Activated gamma-delta T cell treated with Interleukin-2 at 50 U/mL for 16 hours (primary cell): ENCODE data around the gene CABLES1.
A peak's percentile ranks its signal among the peaks of the same experiment; 100 is the strongest.
"Not testable (repeated sequence)": the region's sequence is repeated elsewhere in the genome, so short reads cannot be mapped to it uniquely, and the experiment has no call there.

ENCODE experiments used
- DNase-seq: peaks from one replicate; pipeline ENCODE4 v3.0.0-alpha.2; 2020

Gene CABLES1

DNA sequence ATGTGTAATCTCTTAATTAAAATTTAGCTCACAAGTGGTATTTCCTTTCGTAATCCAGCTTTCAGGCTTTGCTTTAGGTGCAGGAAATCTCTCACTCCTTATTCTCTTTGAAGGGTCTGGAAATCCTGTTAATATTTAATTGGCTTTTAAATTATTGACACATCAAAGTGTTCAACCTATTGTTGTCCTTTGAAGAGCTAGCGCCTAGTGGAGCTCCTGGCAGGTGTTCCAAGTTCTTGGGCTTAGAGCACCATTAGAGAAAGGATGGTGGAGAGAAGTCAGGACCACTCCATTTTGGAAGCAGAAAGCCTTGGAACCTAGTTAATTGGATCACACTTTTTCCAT lies 92.4 kb downstream of the CABLES1 start:
- no peak for DNase-seq

DNA sequence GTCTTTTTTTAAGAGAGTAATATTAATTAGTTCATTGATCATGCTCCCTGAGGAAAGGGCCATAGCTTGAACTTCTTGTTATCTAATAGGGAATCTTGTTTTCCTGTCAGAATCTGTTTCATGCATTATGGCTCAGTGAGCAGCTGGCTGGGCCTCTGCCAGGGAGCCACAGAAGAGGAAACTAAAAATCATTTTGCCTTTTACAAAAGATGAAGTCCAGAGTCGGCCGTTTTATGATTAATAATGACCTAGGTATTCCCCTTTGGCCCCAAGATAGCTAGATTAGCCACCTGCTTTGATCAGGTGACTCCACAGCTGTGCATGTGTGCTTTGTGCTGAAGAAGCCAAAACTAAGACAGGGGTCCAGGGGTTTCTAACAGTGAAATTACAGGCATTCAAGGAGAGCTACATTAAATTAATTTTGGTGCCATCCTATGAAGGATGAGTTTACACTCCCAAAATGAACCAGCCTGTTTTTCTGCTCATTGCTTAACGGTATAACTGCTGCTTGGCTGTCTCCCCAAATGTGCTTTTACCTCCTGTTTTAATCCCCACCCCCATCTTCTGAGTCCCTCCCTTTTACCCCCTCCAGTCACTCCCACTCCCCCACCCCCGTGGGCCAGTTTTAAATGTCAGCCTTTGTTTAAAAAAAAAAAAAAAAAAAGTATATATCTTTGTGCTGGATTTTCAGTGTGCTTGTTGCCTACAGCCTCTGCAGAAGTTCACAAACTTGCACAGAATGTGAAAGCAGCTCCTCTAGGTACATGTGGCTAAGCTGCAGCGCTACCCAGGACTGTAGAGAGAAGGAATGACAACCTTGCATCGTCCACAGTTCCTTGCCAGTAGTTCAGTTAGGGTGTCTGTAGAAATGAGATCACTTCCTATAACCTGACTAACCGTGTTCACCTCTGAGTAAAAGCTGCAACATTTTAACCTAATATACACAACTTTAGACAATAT lies 93.1 kb downstream of the CABLES1 start:
- no peak for DNase-seq

DNA sequence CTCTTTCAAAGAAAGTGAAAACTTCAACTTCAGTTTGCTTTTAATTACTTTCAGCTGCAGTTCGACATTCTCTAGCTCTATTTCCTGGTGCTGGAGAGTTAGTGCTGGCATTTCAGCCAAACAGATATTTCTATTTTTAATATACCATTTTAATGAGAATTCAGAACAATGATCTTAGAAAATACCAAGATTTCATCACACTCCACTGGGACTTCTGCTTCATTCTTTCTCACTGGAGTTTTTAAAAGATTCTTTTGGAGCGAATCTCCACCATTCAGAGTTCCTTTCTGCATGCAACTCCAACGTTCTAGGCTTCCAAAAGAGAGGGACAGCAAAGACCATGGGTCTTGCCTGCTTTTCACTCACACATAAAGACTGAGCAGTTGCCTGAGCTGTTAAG lies 94.2 kb downstream of the CABLES1 start:
- DNase-seq = no peak

DNA sequence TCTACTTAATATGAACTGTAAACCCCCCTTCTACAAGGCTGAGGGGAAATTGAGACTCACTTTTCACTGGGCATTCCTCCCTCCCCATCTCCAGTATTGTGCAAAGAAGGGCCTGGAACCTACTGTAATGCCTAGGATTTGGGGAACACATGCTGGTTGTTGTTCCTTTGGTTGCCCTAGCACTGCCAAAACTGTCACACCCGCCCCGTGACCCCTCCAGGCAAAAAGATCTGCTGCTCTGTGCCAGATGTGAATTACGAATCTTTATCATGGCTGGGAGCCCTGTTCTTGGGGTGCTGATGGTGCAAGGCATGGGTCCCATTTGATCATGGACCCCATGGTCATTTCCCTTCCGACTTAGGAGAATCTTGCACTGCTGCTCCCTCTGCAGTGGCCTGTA lies 95.4 kb downstream of the CABLES1 start:
- no peak for DNase-seq

DNA sequence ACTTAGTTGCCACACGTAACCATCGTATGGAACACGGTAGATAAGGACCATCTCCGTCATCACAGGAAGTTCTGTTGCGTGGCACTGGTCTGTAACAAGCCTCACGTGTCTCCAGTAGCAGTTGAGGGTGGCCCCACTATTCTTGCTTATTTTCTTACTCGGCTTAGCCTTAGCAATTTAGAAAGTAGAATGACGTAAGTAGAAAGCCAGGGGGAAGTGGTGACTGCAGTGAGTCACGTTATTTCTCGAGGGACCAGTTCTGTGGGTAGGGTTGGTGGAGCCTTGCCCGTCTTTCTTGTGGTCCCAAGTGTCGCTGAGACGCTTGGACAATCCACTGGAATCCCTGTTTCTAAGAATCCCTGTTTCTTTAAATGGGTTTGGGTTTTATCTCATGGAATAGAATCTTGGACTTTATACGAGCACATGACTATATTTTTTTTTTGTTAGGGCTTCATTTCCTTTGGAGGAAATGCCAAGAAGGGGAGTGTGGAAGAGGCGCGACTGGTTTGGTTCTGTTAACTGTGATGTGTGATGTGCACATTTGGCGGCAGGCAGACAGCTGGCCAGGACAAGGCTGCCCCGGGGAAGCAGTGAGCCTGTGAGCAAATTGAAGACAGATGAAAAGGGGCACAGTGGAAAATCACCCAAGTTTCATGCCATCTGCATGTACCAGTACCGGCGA lies 96.2 kb downstream of the CABLES1 start:
- DNase-seq = peak; percentile 66

DNA sequence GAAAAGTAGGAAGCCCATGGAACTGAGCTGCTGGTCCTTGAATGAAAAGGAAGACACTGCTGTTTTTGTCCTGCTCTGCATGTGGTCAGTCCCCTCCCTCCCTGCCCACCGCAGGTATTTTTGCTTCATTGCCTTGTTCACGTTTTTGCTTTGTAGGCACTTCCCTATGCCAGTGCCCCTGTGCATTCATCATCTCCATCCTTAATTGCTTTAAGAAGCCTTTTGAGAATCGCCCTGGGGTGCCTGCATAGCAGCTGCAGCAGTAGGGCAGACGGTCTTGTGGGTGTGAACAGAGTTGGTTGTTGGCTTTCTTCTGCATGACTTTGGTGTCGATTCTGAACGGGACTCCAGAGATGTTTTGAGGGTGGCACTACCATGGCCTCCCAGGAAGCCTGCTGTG lies 97.0 kb downstream of the CABLES1 start:
- DNase-seq = no peak

GRCh38 chr18:23234619-23235018 lies 99.3 kb downstream of the CABLES1 start:
- DNase-seq = no peak

DNA sequence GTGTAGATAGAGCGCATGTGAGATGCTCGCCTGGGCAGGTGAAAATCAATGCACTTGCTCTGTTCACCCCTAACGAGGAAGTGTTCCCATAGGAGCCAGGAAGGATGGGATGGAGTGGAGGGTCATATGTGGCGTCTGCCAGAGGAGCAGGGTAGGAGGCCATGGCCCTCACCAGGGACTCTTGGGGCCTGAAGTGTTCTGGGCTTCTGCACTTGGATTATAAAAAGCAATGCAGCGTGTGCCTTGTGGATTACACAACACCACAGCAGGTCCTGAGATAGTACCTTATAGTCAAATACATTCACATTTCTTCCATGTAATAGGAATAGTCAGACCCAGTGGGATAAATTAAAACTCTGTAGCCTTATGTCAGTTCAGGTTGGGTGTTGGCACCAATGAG lies 100.1 kb downstream of the CABLES1 start:
- DNase-seq = no peak

- no peak for DNase-seq
Measured at GRCh38 chr18:23235860-23236259, 100.6 kb downstream of the CABLES1 start.

GRCh38 chr18:23236876-23237468 lies 101.7 kb downstream of the CABLES1 start:
- no peak for DNase-seq

DNA sequence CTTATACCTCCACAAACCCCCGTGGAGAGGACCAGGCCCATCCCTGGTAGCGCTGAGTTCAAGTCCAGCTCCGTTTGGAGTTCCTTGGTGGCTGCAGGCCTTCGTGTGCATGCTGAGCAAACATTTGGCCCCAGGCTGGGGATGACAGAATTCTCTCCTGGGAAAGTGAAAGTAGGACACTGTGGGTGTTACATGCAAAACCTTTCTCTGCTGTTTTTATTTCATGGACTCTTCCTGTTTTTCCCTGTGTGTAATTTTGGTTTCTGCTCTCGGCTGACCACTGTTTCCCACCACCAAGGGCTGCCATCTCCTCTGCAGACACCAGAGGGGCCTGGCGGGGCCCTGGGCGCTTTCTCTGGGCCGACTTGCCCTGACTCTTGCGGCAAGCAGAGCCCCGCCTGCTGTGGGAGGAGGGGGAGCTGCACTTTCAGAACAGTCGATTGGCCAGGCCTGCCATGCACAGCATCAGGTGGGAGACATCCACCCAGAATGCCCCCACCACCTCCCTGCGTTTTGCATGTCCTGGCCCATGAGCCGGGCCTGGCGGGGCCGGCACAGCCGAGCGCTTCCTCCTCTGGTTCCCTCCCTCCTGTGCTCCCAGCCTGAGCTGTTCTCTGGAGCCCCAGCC lies 102.4 kb downstream of the CABLES1 start:
- DNase-seq = peak; percentile 8

- DNase-seq = no peak
Measured at GRCh38 chr18:23238152-23238531, 102.9 kb downstream of the CABLES1 start.

- no peak for DNase-seq
Measured at GRCh38 chr18:23238651-23239349, 103.5 kb downstream of the CABLES1 start.

DNA sequence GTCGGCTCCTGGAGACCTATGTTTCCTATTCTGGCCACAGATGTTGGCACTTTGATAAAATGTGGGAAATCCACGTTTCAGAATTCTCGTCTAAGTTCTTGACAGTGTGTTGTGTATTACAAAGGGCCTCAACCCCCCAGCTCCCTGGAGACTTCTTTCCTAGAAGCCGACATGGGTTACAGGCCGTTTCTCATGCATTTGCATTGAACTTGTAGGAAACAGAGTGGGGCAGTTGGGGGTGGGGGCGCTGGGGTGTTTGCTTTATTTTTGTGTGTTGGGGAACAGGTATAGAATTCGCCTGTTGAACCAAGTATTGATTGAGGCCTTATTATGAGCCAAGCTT lies 104.0 kb downstream of the CABLES1 start:
- DNase-seq = no peak

- DNase-seq = no peak
Measured at GRCh38 chr18:23239885-23240608, 104.8 kb downstream of the CABLES1 start.

GRCh38 chr18:23240609-23240930 lies 105.3 kb downstream of the CABLES1 start:
- no peak for DNase-seq

DNA sequence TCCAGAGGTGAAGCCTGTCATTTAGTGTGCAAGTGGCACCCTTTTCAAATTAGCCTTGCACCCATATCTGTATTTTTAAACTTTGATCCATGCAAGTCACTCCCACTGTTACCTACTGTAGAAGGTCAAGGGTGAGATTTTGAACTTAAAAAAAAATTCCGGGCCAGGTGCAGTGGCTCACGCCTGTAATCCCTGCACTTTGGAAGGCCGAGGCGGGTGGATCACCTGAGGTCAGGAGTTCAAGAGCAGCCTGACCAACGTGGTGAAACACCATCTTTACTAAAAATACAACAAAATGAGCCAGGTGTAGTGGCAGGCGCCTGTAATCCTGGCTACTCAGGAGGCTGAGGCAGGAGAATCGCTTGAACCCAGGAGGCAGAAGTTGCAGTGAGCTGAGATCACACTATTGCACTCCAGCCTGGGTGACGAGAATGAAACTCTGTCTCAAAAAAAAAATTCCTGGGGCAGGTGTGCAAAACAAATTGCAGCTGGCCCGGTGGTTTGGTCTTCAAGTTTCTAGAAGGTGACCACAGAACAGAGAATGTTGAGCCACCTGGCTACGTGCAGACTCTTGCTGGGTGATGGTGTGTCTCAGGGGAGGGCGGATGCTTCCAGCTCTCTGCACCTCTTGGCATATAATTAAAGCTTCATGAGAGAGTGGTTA lies 106.7 kb downstream of the CABLES1 start:
- not testable (repeated sequence) for DNase-seq

DNA sequence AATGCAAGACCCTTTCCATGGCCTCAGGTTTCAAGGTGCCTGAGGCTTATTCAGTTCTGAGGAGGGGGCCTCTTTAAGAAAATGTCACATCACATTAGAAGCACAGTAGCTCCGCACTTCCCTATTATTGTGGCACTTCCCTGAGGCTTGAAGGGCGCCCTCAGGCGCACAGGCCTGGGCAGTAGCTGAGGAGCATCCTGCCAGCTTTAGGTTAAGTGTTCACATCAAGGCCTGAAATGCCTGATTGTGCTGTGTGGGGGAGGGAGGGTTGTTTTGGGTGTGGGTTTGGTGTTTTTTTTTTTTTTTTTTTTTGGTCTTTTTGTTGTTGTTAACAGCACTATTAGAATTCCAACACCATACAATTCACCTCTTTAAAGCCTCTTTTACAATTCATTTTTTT lies 107.9 kb downstream of the CABLES1 start:
- no peak for DNase-seq

- no peak for DNase-seq
Measured at GRCh38 chr18:23243816-23244215, 108.5 kb downstream of the CABLES1 start.

DNA sequence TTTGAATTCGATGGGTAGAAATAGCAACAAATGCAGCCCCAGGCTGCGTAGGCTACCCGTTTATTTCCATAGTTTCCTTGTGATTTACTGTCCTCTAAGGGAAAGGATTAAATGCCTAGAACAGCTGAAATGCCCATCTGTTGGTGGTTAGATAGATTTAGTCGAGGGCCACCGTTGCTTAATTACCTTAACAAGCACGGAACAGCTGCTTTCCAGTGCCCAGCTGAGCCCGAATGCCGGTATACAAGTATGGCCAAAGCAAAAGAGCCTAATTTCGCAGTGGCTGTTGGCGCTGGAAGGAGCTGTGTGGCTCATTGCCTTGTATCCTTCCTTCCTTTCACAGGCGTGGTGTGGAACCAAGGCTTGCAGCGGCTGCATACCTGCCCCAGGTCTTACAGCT lies 109.1 kb downstream of the CABLES1 start:
- DNase-seq = no peak

DNA sequence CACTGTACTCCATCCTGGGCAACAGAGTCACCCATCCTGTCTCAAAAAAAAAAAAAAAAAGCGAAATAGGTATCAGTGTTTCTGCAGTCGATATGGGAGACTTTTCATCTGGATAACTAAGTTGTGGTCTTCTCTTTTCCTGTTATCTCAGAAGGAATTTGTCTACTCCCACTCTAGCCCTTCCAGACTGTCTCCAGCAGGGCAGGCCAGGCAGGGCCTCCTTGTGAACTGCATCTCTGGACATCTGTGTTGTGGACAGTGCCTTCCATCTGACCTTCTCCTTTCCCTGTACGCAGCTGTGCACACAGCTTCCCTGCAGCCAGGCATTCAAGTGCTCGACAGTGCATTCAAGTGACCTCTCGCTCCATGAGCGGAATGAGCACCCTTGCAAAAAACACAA lies 110.2 kb downstream of the CABLES1 start:
- no peak for DNase-seq

DNA sequence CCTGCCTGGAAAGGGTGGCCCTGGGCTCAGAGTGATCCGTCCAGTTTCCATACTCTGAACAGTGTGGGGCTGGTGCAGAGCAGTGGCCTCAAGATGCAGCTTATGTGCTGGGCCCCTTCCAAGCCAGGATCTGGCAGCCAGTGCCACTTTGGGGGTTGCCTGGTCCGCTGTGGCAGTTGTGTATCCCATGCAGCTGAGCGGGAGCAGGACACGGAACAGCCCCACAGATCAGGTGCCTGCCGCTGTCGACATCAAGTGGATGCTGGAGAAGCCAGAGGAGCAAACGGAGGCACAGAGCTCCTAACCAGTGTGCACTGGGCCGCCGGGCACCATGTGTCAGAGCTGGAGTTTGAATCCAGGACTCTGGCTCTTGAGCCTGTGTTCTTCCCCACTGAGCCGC lies 112.0 kb downstream of the CABLES1 start:
- no peak for DNase-seq
